Thymus (tissue), 14 donors: ENCODE results near the gene MTR. TPM values are rescaled to one million over a fixed set of nuclear protein-coding genes. Genes with fewer than 3 reads are reported as not detected.

ENCODE experiments used
- DNase-seq, 9 donors: peaks; one replicate each; pipeline ENCODE4 v3.0.0-alpha.2; 2013; ENCODE audit warnings: low spot score in 9 of 9, low read depth in 6 of 9, missing footprints in 1 of 9
- H3K27ac ChIP-seq, 2 donors: one replicate each; pipeline ENCODE4 v1.5.1; 2013; ENCODE audit warnings: control low read depth in 1 of 2, low read depth in 1 of 2, low read length in 1 of 2, mild to moderate bottlenecking in 1 of 2, moderate library complexity in 1 of 2
- H3K27me3 ChIP-seq, 2 donors: one replicate each; pipeline ENCODE4 v1.5.1; 2013; ENCODE audit warnings: low read length in 1 of 2; ENCODE audit not compliant: control insufficient read depth in 2 of 2, insufficient read depth in 1 of 2
- H3K36me3 ChIP-seq, 2 donors: one replicate each; pipeline ENCODE4 v1.5.1; 2013; ENCODE audit warnings: low read length in 1 of 2, mild to moderate bottlenecking in 1 of 2, moderate library complexity in 1 of 2; ENCODE audit not compliant: control insufficient read depth in 2 of 2, insufficient read depth in 2 of 2
- H3K4me1 ChIP-seq, 2 donors: one replicate each; pipeline ENCODE4 v1.5.1; 2013; ENCODE audit warnings: low read length in 2 of 2; ENCODE audit not compliant: control insufficient read depth in 2 of 2, insufficient read depth in 2 of 2
- H3K4me3 ChIP-seq, 2 donors: one replicate each; pipeline ENCODE4 v1.5.1; 2013; ENCODE audit warnings: low read length in 2 of 2, control low read depth in 1 of 2, mild to moderate bottlenecking in 1 of 2
- H3K9me3 ChIP-seq, 2 donors: one replicate each; pipeline ENCODE4 v1.5.1; 2013; ENCODE audit warnings: low read length in 1 of 2, mild to moderate bottlenecking in 1 of 2; ENCODE audit not compliant: control insufficient read depth in 2 of 2, insufficient read depth in 1 of 2
- WGBS: extraction: QIAGEN DNeasy Blood & Tissue Kit; methylation state at CpG from one replicate; pipeline ENCODE4 v1.1.7; 2013; 5-methylcytosine and 5-hydroxymethylcytosine counted together
- long read RNA-seq, 10 donors: transcript quantifications; one replicate each; lab custom pipeline, GENCODE V29; 2026
- polyA plus RNA-seq: library from polyadenylated mRNA; stranded (reverse); fragments of 200-250 nt; gene quantifications from one replicate; pipeline ENCODE4 v1.2.3, GENCODE V29; 2013
- total RNA-seq: library from RNA; stranded (reverse); fragments of 120-200 nt; gene quantifications from one replicate; pipeline ENCODE4 v1.2.4, GENCODE V29; 2013
- donor health status: healthy.

MTR gene
- 25.0 TPM for total RNA-seq
- 12.5 TPM for polyA plus RNA-seq
- long read RNA-seq, donor 1, result 0 reads
- long read RNA-seq, donor 2, full-length matches to known transcripts, result 7 of 13 reads
- long read RNA-seq, donor 2, partial matches to known transcripts, result 6 of 13 reads
- long read RNA-seq, donor 2, other reads (novel, unspliced or antisense), result 0 of 13 reads
- long read RNA-seq, donor 3, full-length matches to known transcripts, result 1 of 11 reads
- long read RNA-seq, donor 3, partial matches to known transcripts, result 10 of 11 reads
- long read RNA-seq, donor 3, other reads (novel, unspliced or antisense), result 0 of 11 reads
- long read RNA-seq, donor 4, full-length matches to known transcripts, result 1 of 1 reads
- long read RNA-seq, donor 4, partial matches to known transcripts, result 0 of 1 reads
- long read RNA-seq, donor 4, other reads (novel, unspliced or antisense), result 0 of 1 reads
- long read RNA-seq, donor 5, full-length matches to known transcripts, result 3 of 3 reads
- long read RNA-seq, donor 5, partial matches to known transcripts, result 0 of 3 reads
- long read RNA-seq, donor 5, other reads (novel, unspliced or antisense), result 0 of 3 reads
- long read RNA-seq, donor 6, full-length matches to known transcripts, result 1 of 25 reads
- long read RNA-seq, donor 6, partial matches to known transcripts, result 24 of 25 reads
- long read RNA-seq, donor 6, other reads (novel, unspliced or antisense), result 0 of 25 reads
- long read RNA-seq, donor 7, result 0 reads
- long read RNA-seq, donor 8, result 0 reads
- long read RNA-seq, donor 9, result 0 reads
- long read RNA-seq, donor 10, partial matches to known transcripts, result 6 of 6 reads
- long read RNA-seq, donor 10, other reads (novel, unspliced or antisense), result 0 of 6 reads

- peaks cover 8 to 11% of the 10 kb centered on the region in 2 donors for H3K4me1 ChIP-seq
- no peaks in the 10 kb centered on the region for H3K9me3 ChIP-seq
- DNase-seq, result peak; percentile 94 to 99 (median 95)
- WGBS, result under 1% methylated on average over 67 of the region's 67 CpGs
- H3K36me3 ChIP-seq, result no peaks in the 10 kb centered on the region
- peaks cover 0 to 2% of the 10 kb centered on the region in 2 donors for H3K27me3 ChIP-seq
- H3K4me3 ChIP-seq, result peak within 1 kb of the TSS; percentile 71 to 72
- H3K27ac ChIP-seq, result peak within 1 kb of the TSS; percentile 91 to 93
These were observed at the start of gene MTR for GRCh38 chr1:236795035-236795756. Gene MTR, plus strand, starts transcription at chr1:236795292. Its CDS starts 412 bp downstream, at chr1:236795704.

DNA sequence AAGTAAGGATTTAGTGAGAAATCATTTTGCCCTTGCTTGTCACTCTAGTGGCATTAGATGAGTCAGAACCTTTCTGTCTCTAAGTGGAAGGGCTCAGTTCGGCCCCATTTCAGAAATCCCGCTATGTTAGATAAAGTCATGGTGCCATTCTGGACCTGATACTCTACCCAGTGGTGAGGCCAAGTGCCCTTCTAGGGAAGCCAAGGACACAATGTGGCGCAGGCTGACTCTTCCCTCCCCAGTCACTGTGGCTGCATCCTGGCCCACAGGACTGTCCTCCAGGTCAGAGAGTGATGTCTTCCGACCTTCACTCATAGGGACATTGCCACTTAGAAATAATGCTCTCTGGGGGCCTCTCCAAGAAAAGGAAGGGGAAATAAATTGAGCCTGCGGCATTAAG lies 48.3 kb upstream of the MTR start:
- H3K4me1 ChIP-seq, result no peaks in the 10 kb centered on the region
- no peaks in the 10 kb centered on the region for H3K36me3 ChIP-seq
- H3K27ac ChIP-seq, result no peak overlapping the region
- WGBS, result 97% methylated on average over 5 of the region's 5 CpGs
- no peaks in the 10 kb centered on the region for H3K27me3 ChIP-seq
- no peak overlapping the region for H3K4me3 ChIP-seq
- no peaks in the 10 kb centered on the region for H3K9me3 ChIP-seq
- DNase-seq, result no peak

DNA sequence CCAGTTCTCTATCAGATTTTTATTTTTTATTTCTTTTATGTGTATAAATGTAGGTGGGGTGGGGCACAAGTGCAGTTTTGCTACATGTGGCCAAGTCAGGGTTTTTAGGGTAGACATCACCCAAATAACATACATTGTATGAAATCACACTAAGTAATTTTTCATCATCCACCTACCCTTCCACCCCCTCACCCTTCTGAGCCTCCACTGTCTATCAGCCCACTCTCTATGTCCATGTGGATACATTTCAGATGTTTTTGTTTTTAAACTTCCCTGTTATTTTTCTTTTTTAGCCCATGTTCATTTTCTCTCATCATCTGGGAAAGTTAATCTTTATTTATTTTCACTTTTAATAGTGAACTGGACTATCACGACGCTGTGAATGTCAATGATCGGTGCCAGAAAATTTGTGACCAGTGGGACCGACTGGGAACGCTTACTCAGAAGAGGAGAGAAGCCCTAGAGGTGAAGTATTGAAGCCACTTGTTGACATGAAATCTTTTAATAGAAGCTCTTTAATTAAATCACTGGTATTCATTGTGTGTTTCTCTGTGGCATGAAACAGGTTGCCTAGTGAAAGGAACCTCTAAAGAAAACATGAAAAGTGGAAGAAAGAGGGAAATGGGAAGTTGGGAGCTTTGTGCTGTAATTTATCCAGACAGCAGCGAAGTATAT lies 47.6 kb upstream of the MTR start:
- no peaks in the 10 kb centered on the region for H3K36me3 ChIP-seq
- H3K4me1 ChIP-seq, result no peaks in the 10 kb centered on the region
- H3K4me3 ChIP-seq, result no peak overlapping the region
- WGBS, result 96% methylated on average over 6 of the region's 6 CpGs
- H3K9me3 ChIP-seq, result no peaks in the 10 kb centered on the region
- no peaks in the 10 kb centered on the region for H3K27me3 ChIP-seq
- H3K27ac ChIP-seq, result no peak overlapping the region
- DNase-seq, result no peak

DNA sequence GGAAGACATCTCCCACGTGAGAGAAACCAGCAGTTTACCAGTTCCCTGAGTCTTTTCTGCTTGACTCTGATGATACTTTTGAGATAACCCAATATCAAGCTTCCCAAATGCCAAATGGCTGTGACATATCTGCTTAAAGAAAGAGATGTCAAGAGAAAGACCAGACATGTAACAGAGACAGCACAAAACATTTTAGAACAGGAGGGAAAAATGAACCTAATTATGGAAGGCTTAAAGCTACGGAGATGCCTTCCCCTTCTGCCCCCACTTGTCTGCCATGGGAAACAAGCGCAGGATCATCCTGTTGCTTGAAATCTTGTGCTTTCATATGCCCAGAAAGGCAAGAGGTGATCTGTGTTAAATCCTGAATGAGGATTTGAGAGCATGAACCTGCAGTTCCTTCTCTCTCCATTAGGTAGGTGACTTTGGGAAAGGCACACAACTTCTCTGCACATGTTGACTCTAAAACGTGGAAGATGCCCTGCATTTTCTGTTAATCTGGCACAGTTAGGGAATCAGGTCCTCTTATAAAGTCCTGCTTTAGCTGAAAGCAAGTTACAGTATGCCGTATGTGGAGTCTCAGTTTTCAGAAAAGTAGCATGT lies 46.7 kb upstream of the MTR start:
- Histone ChIP-seq H3K27ac (no peak overlapping the region), H3K4me1 (no peaks in the 10 kb centered on the region), H3K9me3 (no peaks in the 10 kb centered on the region), H3K4me3 (no peak overlapping the region), H3K36me3 (no peaks in the 10 kb centered on the region), H3K27me3 (no peaks in the 10 kb centered on the region)
- DNase-seq, result no peak
- 82% methylated on average over 5 of the region's 5 CpGs for WGBS

DNA sequence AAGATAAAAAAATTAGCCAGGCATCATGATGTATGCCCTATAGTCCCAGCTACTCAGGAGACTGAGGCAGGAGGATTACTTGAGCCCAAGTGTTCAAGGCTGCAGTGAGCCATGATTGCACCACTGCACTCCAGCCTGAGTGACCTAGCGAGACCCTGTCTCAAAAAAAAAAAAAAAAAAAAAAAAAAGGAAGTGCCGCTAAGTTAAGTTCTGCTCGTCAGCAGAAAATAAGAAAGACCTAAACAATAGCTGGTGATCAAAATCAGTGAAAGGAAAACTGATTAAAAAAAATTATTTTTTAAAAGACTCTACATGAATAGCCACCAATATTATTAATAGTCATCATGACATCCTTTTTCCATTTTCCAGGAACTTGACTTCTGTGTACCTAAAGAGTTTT lies 44.2 kb upstream of the MTR start:
- Histone ChIP-seq H3K4me3 (no peak overlapping the region), H3K27me3 (no peaks in the 10 kb centered on the region), H3K4me1 (no peaks in the 10 kb centered on the region), H3K9me3 (no peaks in the 10 kb centered on the region), H3K36me3 (no peaks in the 10 kb centered on the region), H3K27ac (no peak overlapping the region)
- DNase-seq, result no peak
- 46% methylated on average over 3 of the region's 3 CpGs for WGBS

DNA sequence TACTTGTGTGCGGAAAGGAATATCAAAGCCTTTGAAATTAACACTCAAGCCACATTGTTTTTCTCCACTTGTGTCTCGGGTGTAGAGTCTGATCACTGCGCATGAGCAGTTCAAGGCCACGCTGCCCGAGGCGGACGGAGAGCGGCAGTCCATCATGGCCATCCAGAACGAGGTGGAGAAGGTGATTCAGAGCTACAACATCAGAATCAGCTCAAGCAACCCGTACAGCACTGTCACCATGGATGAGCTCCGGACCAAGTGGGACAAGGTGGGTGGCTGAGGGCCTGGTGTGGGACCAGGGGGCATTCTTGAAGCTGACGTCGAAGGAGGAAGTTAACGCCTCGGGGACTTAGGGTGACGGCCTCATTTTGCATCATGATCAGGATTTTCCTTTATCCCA lies 43.7 kb upstream of the MTR start:
- 96% methylated on average over 16 of the region's 16 CpGs for WGBS
- H3K4me1 ChIP-seq, result no peaks in the 10 kb centered on the region

DNA sequence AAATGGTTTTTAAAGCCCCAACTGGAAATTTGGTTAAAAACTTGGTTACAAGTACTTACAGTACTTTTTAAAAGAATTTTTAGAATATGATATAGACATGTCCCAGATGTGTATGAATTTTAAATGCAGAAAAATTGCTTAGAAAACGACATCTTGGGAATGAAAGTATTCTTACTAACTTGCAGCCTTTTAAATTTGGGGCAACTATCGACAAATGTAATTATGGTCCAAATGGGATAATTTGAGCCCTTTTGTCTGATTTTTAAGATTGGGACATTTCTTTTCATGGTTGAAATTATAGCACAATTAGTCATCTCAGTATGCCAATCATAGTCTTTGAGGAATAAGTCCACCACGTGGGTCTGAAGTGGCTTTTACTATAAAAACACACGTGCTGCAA lies 43.2 kb upstream of the MTR start:
- Histone ChIP-seq H3K27me3 (no peaks in the 10 kb centered on the region), H3K4me1 (no peaks in the 10 kb centered on the region), H3K9me3 (no peaks in the 10 kb centered on the region), H3K36me3 (no peaks in the 10 kb centered on the region), H3K27ac (no peak overlapping the region), H3K4me3 (no peak overlapping the region)
- 86% methylated on average over 4 of the region's 4 CpGs for WGBS
- DNase-seq, result no peak

More for the DNA sequence above, 43.7 kb upstream of the MTR start:
- Histone ChIP-seq H3K27ac (no peak overlapping the region), H3K4me3 (no peak overlapping the region), H3K27me3 (no peaks in the 10 kb centered on the region), H3K36me3 (no peaks in the 10 kb centered on the region), H3K9me3 (no peaks in the 10 kb centered on the region)
- DNase-seq, result no peak

DNA sequence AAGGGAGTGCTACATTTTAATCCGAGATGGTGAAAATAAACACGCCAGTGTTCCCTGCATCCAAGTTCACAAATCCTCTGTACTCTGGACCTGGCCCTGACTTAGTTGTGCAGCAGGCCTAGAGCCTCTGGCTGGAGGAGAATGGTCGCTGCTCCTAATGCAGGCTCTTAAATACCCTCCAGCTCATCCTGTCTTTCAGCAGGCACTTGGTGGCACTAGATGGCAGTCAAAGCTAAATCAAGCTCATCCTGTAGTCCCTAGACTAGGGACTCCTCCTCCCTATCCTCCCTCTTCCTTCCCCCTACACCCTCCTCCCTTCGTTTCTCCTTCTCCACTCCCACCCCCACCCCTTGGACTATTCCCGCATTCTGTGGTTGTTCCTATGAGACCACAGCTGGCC lies 41.6 kb upstream of the MTR start:
- Histone ChIP-seq H3K4me3 (no peak overlapping the region), H3K9me3 (no peaks in the 10 kb centered on the region), H3K4me1 (no peaks in the 10 kb centered on the region), H3K27me3 (no peaks in the 10 kb centered on the region), H3K27ac (no peak overlapping the region), H3K36me3 (no peaks in the 10 kb centered on the region)
- DNase-seq, result peak in 2 of 9 donors; percentile 7 to 8
- whole genome bisulfite sequencing, result 82% methylated on average over 5 of the region's 5 CpGs
